Right kidney (tissue), 1 donor: ENCODE results near the gene ATP8A1.
"Not testable (repeated sequence)": the region's sequence is repeated elsewhere in the genome, so short reads cannot be mapped to it uniquely, and the experiment has no call there.

Source experiments
- DNase-seq: peaks from one replicate; pipeline ENCODE4 v3.0.0-alpha.2; 2016

The ATP8A1 gene

GRCh38 chr4:42467777-42468176 lies 189.1 kb downstream of the ATP8A1 start:
- DNase-seq = not testable (repeated sequence)

DNA sequence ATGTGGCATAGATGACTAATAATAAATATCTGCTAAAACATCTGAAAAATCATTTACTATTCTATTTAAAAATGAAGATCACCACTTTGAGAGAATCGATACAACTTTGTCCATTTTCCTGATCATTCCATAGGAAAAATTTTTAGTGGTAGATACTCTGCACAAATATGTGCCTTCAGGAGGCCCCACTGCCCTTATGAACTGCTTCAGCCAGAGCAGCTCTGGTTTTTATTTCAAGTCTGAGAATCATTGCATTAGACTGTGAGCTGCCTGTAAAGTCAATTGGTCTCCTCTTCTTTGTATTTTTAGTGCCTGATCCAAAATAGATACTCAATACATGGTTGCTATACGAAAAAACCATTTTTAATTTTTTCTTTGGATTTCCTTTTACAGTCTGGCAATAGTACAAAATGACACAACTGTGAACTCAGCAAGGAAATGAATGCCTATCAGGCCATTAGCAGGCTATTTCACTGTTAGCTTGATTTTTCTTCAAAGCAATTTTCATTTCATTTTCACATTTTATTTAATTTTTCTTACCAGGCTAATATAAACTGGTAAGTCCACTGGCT lies 190.5 kb downstream of the ATP8A1 start:
- no peak for DNase-seq

- DNase-seq = no peak
Measured at GRCh38 chr4:42464550-42465094, 192.3 kb downstream of the ATP8A1 start.

DNA sequence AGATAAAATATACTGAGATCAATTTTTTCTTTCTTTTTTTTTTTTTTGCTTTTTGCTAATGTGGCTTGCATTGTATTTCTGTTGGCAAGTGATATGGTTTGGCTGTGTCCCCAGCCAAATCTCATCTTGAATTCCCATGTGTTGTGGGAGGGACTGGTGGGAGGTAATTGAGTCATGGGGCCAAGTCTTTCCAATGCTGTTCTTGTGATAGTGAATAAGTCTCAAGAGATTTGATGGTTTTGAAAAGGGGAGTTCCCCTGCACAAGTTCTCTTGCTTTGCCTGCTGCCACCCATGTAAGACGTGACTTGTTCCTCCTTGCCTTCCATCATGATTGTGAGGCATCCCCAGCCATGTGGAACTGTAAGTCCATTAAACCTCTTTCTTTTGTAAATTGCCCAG lies 195.7 kb downstream of the ATP8A1 start:
- not testable (repeated sequence) for DNase-seq

DNA sequence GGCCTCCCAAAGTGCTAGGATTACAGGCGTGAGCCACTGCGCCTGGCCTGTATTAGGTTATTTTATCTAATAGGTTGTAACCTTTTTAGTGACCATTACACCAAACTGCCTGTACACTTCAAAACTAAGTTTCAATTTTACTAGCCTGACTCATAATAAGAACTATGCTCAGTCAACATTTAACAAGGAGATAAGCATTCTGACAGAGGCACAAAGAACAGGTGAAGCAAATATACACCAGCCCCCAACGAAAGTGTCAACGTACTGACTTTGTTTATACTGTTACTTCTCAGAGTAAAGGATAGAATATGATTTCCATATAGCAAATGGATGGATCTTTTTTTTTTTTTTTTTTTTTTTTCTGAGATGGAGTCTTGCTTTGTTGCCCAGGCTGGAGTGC lies 196.9 kb downstream of the ATP8A1 start:
- DNase-seq = no peak

DNA sequence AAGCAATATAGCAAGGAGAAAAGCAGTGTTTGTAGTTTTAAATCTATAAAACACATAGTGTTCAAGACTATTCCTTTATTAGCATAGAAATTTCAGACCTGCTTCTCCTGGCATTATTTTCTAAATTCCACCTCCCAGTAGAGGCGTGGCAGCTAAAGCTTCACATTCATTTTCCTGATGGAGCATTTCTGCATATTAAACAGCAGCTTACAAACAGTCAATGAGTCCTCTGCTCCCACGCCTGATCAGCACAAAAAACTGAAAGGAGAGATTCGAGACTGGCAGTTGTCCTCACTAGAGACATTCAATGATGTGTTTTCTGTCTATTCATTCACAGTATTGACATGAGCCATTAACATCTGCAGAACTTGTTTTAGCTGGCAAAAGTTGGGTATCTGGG lies 198.2 kb downstream of the ATP8A1 start:
- no peak for DNase-seq

DNA sequence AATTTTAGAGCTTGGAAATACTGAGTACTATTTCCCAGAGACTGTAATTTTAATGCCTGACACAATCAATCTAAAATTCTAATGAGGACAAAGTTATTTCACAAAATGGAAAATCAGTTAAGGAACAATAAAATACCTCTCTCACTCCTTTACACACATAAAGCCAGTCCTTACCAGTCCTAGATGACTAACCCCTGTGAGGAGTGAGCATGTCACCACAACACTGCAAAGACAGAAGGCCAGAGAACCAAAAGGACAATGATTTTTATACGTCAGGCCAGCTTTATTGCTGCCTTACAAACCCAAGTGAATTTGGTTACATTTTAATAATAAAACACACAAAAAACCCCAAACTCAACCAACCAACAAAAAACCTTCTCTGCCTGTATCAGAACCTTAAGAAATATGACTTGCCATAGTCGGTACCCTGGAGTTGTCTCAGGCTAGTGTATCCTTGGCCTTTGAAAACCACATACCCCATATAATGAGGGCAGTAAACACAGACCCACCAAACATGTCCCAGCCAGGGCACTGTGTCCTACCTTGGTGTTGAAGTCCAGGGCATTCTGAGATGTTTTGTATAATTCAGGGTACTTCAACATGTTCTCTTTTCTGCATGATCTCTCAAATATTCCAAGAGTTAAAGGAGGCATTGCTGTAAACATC lies 202.0 kb downstream of the ATP8A1 start:
- DNase-seq = no peak

GRCh38 chr4:42453612-42454011 lies 203.3 kb downstream of the ATP8A1 start:
- no peak for DNase-seq

- DNase-seq = no peak
Measured at GRCh38 chr4:42452823-42453222, 204.1 kb downstream of the ATP8A1 start.

DNA sequence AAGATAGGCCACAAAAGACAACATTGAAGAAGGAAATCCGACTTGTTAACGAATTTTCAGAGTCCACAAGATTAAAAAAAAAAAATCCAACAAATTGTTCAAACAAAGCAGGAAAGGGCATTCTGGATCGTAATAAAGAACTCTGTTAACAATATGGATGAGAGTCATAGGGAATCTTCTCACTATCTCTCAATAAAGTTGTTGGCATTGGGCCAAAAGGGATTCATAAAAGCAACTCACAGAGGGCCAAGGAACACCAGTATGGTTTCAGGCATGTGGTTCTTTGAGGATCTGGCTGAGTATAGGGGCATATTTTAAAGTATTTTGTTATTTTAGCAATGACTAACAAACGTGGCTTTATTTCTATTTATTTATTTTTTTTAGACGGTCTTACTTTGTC lies 210.1 kb downstream of the ATP8A1 start:
- no peak for DNase-seq

DNA sequence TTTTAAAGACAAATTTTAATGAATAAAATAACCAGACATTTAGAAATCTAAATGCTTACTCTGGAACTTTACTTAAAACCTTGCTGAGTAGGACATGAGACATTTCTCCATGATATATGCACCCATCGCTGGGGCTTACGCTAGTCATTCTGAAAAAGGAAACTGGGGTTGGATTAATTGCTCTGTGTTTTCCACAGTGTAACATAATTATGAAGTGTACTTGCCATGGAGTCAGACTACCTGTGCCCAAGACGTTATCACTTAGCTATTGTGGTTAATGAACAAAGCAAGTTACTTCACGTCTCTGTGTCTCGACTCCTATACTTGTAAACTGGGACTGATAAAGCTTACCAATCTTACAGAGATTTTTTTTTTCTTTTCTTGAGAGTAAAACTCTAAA lies 211.9 kb downstream of the ATP8A1 start:
- DNase-seq = no peak

DNA sequence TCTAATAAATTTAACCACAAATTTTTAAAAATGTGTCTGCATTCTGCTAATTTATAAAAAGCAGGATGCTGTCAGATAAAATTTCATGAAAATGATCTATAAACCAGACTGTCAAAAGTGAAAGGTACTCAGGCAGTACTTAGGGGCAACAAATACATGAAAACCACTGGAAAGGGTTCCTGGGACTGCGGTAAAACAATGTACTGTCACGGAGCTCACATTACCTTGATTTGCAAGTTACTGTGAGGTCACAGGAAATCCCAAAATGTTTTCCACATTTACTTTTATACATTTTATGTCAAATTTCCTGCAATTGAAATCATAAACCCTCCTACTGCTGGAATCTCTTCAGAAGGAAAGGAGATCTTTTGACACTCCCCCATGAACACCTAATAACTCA lies 214.3 kb downstream of the ATP8A1 start:
- DNase-seq = no peak

- no peak for DNase-seq
Measured at GRCh38 chr4:42440083-42440482, 216.8 kb downstream of the ATP8A1 start.

GRCh38 chr4:42436928-42437565 lies 219.9 kb downstream of the ATP8A1 start:
- no peak for DNase-seq

- no peak for DNase-seq
Measured at GRCh38 chr4:42428036-42428435, 228.9 kb downstream of the ATP8A1 start.

DNA sequence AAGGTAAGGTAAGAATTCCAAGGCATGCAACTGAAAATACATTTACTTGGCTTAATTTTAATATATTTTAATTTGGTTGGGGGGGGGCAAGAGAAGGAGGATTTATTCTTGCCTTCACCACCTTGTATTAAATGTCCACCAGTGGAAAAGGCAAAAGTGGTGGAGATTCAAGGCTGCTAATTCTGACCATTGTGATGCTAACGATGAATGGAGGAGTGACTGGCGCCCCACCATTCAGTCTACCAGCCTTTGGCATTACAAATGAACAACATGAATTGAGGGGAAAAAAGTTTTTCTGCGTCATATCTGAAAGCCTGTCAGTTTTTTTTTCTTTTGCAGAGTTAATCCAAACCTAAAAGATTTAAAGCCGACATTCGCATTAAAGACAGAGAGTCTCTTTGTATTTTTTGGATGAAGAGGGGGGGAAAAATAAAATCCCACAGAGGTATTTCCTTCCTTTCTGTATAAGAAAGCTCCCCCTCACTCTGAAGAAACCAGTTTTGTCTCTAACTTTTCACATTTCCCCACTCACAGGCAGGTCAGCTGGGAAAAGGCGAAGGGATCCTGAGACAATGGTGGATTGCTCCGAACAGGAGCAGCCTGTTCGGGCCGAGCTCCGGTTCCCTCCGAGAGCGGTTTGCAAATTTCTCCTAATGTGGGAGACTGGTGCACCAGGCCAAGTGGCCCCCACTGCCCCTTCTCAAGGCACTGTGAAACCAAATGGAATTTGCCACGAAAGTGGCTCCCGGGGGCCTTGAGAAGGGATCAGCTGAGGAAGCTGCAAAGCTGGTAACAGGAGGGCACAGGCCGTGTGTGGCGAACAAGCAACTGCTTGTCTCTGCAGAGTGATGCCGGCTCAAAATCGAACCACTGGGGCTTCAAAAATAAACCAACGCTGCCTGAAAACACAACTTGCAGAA lies 231.5 kb downstream of the ATP8A1 start:
- DNase-seq = no peak

- DNase-seq = no peak
Measured at GRCh38 chr4:42420140-42420539, 236.8 kb downstream of the ATP8A1 start.

DNA sequence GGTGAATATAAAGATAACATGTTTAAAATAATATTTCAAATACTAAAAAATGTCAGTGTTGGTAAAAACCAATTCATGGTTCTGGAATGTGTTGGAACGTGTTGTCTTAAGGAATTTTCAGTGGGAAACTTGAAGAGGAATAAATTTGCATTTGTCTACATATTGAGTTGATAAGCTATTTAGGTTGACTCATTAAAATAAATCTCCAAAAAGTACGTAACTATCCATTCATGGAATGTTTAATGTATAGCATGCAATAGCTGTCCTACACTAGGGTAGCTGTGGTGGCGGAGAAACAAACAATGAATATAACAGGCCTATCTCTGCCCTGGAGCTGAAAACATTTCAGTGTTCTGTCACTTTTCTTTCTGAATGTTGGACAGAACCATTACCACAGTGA lies 239.4 kb downstream of the ATP8A1 start:
- DNase-seq = no peak

GRCh38 chr4:42416017-42416416 lies 240.9 kb downstream of the ATP8A1 start:
- DNase-seq = no peak

GRCh38 chr4:42415281-42415680 lies 241.6 kb downstream of the ATP8A1 start:
- DNase-seq = no peak

DNA sequence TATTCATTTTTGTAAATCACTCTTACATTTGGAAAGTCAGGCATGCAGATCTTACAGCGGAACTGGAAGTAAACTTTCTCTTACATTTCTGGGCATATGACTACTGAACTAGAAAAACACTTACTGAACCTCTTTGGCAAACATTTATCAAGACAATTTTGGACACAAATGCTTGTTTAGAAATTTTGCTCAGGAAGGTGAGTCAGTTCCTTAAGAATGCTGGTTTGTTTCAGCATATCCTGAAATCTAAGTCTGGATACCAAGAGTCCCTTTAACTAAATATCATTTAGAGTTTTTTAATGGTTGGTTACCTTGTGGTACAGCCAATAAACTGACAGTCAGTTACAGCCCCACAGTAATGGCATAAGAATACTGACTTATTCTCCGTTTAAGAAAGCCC lies 244.7 kb downstream of the ATP8A1 start:
- no peak for DNase-seq

- no peak for DNase-seq
Measured at GRCh38 chr4:42411803-42412202, 245.1 kb downstream of the ATP8A1 start.

- no peak for DNase-seq
Measured at GRCh38 chr4:42410446-42410845, 246.5 kb downstream of the ATP8A1 start.
